HG02938 (cell line): ENCODE results near the gene APBB1IP.
A peak's percentile ranks its signal among the peaks of the same experiment; 100 is the strongest.
"Not testable (repeated sequence)": the region's sequence is repeated elsewhere in the genome, so short reads cannot be mapped to it uniquely, and the experiment has no call there.

Source experiments
- ATAC-seq: cut with Tn5 transposase; IDR thresholded peaks from one replicate; pipeline ENCODE4 v1.9.1; 2021; ENCODE audit warnings: mild to moderate bottlenecking, moderate library complexity; ENCODE audit not compliant: unreplicated experiment

Gene APBB1IP

GRCh38 chr10:26441491-26442214 lies 3.5 kb downstream of the APBB1IP start:
- ATAC-seq: no peak

GRCh38 chr10:26445411-26446031 lies 7.4 kb downstream of the APBB1IP start:
- no peak for ATAC-seq

- ATAC-seq: no peak
Measured at GRCh38 chr10:26446258-26446657, 8.1 kb downstream of the APBB1IP start.

GRCh38 chr10:26448292-26448691 lies 10.2 kb downstream of the APBB1IP start:
- peak; percentile 54 for ATAC-seq

GRCh38 chr10:26448706-26449435 lies 10.7 kb downstream of the APBB1IP start:
- ATAC-seq: peak; percentile 90

- ATAC-seq: no peak
Measured at GRCh38 chr10:26449726-26450125, 11.6 kb downstream of the APBB1IP start.

- ATAC-seq: no peak
Measured at GRCh38 chr10:26451903-26452302, 13.8 kb downstream of the APBB1IP start.

GRCh38 chr10:26453850-26454249 lies 15.7 kb downstream of the APBB1IP start:
- ATAC-seq: no peak

GRCh38 chr10:26454891-26455290 lies 16.8 kb downstream of the APBB1IP start:
- ATAC-seq: no peak

GRCh38 chr10:26455567-26456315 lies 17.6 kb downstream of the APBB1IP start:
- no peak for ATAC-seq

GRCh38 chr10:26457088-26457487 lies 18.9 kb downstream of the APBB1IP start:
- peak; percentile 92 for ATAC-seq

- no peak for ATAC-seq
Measured at GRCh38 chr10:26460736-26461135, 22.6 kb downstream of the APBB1IP start.

- no peak for ATAC-seq
Measured at GRCh38 chr10:26463986-26464385, 25.8 kb downstream of the APBB1IP start.

- no peak for ATAC-seq
Measured at GRCh38 chr10:26464632-26465280, 26.6 kb downstream of the APBB1IP start.

GRCh38 chr10:26466531-26466930 lies 28.4 kb downstream of the APBB1IP start:
- not testable (repeated sequence) for ATAC-seq

GRCh38 chr10:26467639-26468038 lies 29.5 kb downstream of the APBB1IP start:
- no peak for ATAC-seq

- ATAC-seq: no peak
Measured at GRCh38 chr10:26468291-26468690, 30.1 kb downstream of the APBB1IP start.

GRCh38 chr10:26468700-26469099 lies 30.6 kb downstream of the APBB1IP start:
- peak; percentile 50 for ATAC-seq

GRCh38 chr10:26472492-26472778 lies 34.3 kb downstream of the APBB1IP start:
- ATAC-seq: no peak

GRCh38 chr10:26474026-26474425 lies 35.9 kb downstream of the APBB1IP start:
- no peak for ATAC-seq

GRCh38 chr10:26474845-26475244 lies 36.7 kb downstream of the APBB1IP start:
- ATAC-seq: peak; percentile 47
